GM21367 (cell line): ENCODE measurements around the gene EPHA3.

Experiments used
- ATAC-seq: cut with Tn5 transposase; IDR thresholded peaks from one replicate; pipeline ENCODE4 v1.9.1; 2021; ENCODE audit not compliant: unreplicated experiment

The EPHA3 gene

DNA sequence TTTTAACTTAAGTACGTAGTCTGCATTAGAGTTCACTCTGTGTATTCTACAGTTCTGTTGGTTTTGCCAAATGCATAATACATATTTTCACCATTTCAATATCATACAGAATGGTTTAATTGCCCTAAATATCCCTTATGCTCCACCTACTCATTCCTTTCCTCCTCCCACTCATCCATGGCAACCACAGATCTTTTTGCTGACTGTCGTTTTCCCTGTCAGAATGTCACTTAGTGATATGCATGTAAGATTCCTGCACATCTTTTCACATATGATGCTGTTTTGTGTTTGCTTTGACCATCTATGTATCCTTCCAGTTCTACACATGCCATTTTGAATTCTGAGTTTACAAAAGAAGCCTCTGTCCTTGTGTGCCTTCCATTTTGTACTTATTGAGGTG, 36.7 kb downstream of the EPHA3 start:
- no peak for ATAC-seq

DNA sequence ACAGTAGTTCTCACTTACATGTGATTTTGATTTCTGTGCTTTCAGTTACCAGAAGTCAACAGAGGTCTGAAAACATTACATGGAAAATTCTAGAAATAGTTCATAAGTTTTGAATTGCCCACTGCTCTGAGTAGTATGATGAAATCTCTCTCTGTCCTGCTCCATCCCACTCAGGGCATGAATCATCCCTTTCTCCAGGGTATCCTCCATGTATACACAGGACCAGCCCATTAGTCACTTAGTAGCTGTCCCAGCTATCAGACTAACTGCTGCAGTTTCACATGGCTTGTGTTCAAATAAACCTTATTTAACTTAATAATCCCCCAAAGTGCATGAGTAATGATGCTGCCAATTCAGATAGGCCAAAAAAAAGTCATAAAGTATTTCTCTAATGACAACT, 38.6 kb downstream of the EPHA3 start:
- no peak for ATAC-seq

DNA sequence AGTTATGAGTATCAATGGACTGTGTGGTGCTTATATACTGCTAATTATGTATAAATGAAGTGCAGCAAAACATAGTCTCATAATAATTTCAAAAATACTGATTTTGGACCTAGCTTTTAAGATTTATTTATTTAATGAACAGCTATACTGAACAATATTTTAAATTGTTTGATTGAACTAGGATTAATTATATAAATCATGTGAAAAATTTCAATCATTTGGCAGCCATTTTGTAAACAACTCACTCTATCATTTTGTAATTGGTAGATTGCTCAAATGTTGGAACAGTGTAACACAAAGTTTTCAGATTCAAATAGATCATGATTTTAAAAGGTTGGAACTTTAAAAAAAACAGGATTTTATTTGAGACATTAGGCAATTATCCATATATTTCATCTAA, 47.0 kb downstream of the EPHA3 start:
- ATAC-seq = no peak

- ATAC-seq = no peak
These were observed 48.4 kb downstream of the EPHA3 start for GRCh38 chr3:89155811-89156210.

DNA sequence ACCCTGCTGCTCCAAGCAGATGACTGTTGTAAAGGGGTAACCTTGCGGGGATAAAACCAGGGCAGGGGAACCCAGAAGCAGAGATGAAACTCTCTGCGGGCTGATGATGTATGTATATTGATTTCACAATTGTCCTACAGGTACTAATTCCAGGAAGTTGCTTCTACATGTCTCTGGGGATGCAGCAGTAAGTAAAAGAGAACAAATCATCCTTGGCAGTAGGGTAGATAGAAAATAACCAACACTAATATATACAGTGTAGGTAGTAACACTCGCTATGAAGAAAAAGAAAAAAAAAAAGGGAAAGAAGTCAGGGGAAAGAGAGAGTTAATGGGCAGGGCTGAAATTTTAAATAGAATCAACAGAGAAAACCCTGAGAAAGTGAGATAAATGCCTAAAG, 50.2 kb downstream of the EPHA3 start:
- no peak for ATAC-seq

DNA sequence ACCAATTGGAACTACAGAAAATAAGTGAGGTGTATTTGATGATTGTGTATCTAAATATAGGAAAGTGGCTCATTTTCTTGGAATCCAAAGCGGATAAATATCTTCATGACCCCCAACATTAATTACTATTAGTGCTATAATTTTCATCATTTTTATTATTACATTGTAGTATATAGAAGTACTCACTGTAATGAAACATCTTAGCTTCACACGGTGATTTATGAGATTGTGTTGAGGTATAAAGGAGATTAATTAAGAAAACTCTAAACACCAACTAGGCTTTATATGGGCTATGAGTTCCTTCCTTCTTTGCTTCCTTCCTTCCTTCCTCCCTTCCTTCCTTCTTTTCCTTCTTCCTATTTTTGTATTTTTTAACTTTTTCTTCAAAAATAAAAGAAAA, 52.2 kb downstream of the EPHA3 start:
- ATAC-seq = no peak

DNA sequence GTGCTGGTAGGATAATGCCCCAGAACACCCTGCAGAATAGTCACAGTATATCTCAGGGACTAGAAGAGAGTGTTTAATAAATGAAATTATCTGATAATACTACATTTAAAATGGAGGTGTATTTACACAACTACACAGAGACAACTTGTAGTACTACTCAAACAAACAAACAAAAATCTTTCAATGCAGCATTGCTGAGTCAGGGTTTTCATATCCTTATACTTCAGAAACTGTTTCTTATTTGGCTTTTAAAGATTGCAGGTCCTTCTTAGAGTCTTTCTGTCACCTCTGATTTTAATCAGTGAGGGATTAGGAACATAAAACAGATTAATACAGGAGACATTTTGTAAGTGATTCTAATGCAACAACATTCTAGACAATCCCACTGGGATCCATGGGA, 57.4 kb downstream of the EPHA3 start:
- no peak for ATAC-seq

GRCh38 chr3:89165636-89166263, 58.3 kb downstream of the EPHA3 start:
- no peak for ATAC-seq

DNA sequence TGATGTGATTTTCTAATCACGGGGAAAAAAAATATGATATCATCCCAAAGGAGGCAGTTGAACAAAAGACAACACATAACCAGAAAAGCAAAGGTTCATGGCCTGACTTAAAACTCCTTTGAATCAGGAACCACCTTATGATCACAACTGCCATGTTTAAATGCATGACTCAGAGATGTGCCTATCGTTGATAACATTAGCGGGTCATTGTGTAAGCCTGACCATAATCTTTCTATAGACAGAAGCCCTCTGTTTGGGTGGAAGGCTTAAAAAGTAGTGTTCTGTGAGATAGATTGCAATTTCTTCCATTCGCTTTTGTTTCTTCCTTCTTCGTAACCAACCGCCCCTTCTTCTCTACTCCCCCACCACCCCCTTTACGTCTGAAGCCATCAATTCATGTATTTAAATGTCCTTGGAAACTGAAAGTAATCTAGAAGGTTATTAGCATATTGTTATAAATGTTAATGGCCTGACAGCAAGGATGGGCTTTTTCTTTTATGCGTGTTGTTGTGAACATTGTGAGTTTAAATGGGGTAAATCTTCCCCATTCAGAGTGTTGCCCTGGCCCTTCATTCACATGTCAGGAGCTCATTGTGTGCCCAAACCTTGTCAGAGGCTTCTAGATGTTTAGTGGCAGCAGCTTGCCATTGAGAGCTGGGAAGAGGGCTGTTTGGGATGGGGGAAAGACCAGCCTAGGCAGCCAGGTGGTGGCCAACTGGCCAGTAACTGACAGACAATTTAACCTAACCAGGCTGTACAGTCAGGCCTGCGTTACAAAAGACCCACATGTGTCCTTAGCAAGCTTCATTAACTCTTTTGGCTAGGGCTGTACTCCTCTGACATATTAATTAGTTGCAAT, 64.5 kb downstream of the EPHA3 start:
- no peak for ATAC-seq

DNA sequence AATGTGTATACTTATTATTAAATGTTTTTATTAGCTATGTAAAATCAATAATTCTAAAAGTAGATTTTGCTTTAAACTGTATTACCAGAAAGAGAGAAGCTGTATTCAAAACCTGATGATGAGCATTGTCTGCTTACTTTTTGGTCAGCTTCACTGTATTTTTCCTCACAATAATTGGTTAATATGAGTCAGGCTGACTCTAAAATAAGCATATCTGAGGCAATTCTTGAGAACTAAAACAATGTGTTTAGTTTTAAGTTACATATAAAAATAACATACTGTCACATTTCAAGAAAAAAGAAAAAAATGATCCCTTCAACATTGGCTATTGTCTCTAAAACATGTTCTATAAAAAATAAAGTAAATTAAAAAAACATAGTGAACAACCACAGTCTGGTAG, 66.1 kb downstream of the EPHA3 start:
- ATAC-seq = no peak

DNA sequence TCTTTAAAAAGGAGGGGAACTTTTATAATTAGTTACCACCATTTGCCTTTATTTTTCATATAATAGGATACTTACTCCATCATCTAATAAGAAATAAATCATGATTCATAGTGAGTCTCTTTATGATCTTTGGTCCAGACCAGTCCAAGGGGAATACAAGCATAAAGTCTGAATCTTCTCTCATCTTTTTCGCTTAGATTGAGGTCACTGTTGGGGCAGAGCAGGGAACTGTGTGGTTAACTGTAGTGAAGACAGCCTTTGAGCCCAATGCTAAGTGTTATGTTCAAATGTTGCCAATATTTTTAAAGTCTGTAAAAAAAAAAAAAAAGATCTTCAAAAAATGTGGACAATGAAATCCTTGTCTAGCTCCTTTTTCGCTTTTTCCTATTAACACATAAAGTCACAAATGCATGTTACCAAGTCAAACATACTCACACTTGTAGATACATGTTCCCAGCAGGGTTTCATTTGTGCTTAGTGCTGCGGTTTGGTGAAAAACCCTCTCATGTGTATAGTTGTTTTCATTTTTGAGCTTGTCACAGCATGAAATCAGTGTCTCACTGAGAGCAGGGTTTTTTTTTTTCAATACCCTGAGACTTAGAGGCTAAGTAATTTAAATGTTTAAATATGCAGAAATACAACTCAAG, 72.1 kb downstream of the EPHA3 start:
- no peak for ATAC-seq

DNA sequence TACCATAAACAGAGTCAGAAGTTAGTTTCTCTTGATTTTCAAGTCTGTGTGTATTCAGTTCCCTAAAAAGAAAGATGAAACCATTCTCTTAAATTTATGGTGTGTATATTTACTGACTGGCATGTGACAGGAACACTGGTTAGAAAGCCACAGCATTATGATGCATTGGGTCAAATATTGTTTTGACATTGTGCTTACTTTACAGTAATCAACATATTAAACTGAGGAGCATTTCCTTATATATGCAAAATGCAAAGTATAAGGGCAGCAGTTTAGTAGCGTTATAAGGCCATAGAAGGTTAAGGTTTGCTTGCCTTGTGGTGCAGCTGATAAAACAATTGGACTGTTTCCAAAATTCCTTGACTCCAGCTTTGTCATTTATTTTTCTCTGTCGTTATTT, 72.9 kb downstream of the EPHA3 start:
- ATAC-seq = no peak

- no peak for ATAC-seq
These were observed 74.6 kb downstream of the EPHA3 start for GRCh38 chr3:89182056-89182455.

DNA sequence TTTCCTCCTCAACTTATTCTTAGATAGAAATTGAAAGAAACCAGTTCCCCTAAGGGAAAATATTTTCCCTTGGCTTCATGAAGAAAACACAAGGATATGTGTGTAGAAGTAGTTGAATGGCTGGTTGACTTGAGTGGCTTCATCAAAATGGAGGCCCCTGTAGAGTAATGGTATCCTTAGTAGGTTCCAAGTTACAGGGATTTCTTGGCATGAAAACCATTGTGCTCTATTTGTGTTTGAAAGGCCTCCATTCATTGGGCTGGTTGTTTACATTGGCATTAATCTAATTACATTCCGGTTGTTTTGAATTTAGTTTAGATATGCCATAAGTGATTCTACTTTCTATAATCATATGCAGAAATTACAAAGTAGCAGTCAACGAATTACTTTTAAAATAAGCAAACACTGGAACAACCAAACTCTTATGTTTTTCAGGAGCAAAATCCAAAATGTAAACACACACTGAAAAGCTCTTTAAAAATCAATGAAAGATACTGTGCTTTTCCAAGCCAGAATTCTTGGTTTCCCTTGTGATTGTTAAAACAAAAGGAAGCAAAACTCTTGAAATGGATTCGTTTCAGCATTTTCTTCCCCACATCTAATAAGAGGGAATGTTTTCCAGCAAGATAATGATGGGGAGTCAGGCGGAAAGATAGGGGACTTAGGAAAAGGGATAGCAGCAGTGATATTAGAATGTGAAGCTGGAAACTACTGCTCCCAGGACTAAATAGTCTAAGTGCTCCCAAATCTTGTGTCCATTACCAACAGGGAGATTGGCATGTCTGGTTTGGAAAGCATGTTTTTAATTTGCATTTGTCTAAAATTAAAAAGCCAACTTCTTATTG, 77.0 kb downstream of the EPHA3 start:
- ATAC-seq = no peak

GRCh38 chr3:89186456-89186855, 79.0 kb downstream of the EPHA3 start:
- ATAC-seq = no peak

DNA sequence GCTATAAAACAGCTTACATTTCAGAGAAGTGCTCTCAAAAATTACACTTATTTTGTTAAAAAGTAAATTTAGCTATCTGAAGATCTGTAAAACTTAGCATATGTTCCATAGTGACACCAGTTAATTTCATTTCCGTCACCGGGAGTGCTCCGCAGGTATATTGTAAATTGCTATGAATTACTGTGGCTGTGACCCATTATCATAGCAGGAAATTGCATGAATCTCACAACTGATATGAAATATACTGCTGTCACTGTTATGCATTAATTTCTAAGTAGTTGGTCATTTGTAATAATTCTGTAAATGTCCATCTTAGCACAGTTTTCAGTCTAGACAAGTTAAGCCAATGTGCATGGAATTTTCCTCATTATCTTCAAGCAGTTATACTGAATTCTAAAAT, 91.2 kb downstream of the EPHA3 start:
- ATAC-seq = no peak

DNA sequence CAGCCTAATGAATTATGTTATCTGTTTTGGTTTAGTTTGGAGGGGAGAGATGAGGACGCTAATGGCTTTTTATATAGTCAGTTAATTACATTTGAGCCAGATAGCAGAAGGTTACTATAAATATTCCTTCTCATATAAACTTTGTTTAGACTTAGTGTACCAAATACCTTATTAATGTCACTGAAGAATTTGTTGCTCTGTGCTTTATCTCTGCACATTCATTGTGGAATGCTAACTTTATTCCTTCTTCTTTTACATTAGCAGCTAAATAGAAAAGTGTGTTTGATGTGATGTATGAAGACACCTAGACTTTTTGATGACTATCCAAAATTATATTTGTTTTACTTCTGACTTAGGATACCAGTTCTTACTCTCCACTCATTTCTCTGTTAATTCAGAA, 105.2 kb downstream of the EPHA3 start:
- ATAC-seq = no peak

DNA sequence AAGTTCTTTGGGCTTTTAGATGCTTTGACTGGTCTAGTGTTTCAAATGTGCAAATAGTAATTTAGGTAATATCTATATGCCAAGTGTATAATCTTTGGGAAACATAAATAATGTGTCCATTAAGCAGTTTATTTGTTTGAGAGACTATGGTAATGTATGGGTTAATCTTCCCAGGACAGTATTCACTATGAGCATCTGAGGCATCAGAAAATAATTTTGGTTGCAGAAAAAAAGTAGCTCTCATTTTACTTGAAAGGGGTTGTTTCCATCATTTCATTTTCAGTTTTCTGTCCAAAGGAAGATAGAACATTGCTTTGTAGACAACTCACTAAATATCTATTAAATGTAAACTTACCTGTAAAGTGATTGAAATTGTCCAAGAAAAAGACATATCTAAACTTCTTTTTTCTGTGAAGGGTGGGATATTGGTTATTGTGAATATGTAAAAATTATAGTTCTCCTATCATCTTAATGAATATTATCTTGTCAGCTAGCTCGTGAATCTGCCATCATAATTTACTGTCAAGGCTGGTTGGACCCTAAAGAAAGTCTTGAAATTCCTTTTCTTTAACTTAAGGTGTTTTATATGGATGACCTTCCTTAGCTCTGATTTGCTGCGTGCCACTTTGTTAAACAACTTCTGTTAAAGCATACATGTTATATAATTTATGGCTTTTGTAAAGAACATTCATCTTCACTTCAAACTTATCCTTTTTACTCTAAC, 108.8 kb downstream of the EPHA3 start:
- ATAC-seq = no peak

DNA sequence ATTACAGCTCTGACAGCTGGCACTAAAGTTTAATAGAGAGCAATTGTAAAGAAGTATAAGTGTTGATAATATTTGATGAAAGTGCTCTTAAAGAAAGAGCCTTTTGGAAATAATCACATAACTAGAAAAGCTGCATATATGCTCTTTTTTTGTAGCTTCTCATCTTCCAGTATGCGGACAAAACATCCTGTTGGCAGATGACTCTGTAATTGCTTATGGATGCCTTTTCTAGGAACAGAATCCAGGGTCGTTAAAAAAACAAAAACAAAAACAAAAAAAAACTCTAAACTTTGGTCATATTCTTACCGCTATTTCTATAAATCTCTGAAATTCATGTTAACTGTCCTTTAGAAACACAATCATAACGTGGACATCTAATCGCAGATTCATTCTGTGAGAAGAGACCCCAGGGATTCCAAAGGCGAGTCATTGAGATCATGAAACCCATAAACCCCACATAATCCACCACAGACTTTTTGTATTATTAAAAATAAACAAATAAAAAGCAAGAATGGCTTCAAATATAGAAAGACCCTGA, 109.8 kb downstream of the EPHA3 start:
- ATAC-seq = no peak

DNA sequence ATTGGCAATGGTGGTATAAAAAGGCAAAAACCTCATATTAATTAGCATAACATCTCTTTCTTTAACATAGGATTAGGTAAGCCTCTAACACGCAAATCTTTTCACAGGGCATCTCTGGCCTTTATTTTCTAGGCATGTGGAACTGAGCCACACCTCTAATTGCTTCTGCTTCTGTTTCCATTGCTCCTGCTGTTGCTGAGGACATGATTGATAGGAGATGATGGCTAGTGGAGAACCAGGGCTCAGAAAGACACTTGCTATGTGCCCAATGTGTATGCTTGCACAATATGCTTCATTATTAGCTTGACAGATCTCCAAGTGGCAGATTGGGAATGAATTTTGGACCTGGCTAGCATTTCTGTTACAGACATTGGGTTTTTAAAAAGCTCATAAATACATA, 114.5 kb downstream of the EPHA3 start:
- no peak for ATAC-seq
